ENCODE results near the gene P2RY4.
A peak's percentile ranks its signal among the peaks of the same experiment; 100 is the strongest.
"Not testable (repeated sequence)": the region's sequence is repeated elsewhere in the genome, so short reads cannot be mapped to it uniquely, and the experiment has no call there.

The P2RY4 gene

DNA sequence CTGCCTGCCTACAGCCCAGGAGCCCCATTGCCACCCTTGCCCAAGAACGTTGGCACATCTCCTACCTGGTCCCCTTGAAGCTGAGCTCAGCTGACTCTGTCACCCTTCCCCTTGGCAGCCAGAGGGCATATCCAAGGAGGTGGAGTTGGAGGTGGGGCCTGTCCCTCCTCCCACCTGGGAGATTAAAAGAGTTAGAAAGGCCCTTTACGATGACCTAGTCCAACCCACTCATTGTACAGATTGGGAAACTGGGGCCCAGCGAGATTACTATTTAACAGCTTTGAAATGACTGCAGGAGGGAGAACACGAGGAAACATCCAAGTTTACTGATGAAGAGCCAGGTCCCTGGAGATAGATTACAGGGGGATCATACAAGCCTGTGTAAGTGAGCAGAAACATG lies at the start of gene P2RY4:
TSS of gene P2RY4 (minus strand) at position 101 of the 400 bp plus-strand sequence. CDS start 580 bp downstream, outside the sequence.
- no peak for DNase-seq

DNA sequence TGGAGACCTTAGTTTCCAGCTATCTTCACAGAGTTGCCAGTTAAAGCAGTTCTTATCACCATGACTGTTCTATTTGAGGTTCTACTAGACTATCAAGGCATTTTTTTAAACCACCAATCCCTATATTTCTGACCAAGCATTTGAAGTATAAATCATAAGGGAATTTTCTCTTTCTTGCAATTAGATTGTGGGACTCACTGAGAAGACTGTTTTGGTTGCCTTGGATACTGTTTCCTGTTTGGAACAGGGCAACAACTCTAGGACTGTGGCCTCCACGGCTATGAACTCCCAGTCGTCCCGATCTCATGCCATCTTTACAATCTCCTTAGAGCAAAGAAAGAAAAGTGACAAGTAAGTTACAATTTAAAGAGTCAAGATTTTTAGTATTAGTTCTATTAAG lies 41.7 kb upstream of the P2RY4 start:
- DNase-seq: no peak

DNA sequence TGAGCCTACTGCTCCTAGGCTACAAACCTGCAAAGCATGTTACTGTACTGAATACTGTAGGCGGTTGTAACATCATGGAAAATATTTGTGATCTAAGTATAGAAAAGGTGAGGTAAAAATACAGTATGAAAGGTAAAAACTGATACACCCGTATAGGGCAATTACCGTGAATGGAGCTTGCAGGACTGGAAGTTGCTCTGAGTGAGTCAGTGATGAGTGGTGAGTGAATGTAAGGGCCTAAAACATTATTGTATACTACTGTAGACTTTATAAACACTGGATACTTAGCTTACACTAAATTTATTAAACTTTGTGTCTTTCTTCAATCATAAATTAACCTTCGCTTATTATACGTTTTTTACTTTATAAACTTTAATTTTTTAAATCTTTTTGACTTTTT lies 33.6 kb upstream of the P2RY4 start:
- DNase-seq: no peak

GRCh38 chrX:70292788-70293187 lies 32.8 kb upstream of the P2RY4 start:
- DNase-seq: no peak

DNA sequence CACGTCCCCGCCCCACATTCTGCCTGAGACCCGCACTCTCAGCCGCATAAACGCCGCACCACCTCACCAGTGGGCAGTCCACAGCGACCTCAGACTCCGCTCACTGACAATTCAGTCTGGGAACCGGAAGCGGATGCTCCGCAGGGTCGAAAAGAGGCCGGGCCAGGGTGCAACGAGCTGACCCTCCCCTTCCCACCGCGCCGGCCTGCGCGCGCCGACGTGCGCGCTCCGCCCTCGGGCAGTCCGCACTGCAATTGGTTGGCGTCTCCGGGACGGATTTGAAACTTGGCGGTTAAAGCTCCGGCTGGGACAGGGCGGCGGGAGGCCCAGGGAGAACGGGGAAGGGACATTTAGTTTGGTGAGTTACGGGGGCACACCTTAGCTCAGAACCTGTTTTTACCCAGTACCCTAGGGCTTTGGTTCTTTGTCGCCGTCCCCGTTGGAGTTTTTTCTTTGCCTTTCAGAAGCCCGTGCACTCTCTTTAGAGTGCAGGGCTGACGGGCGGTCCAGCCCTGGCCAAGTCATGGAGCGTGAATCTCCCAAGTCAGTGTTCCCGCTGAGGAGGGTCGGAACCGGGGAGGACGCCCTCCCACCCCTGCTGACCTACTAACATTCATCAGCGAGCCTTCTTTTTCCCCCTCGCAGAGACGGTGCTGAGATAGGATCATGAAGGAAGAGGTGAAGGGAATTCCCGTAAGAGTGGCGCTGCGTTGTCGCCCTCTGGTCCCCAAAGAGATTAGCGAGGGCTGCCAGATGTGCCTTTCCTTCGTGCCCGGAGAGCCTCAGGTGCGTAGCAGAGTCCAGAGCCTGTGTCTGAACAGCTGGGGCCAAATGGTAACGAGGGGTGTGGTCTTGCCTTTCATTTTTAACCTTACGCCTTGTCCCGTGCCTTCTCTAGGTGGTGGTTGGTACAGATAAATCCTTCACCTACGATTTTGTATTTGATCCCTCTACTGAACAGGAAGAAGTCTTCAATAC lies 30.1 kb upstream of the P2RY4 start, which contains the start of the genes KIF4A and PDZD11:
TSS of gene KIF4A (plus strand) at position 312 of the 978 bp plus-strand sequence. CDS start at position 667, 355 bp downstream.
TSS of gene PDZD11 (minus strand) at position 135 of the 978 bp plus-strand sequence. CDS start 586 bp downstream, outside the sequence.
- peak; percentile 64 for DNase-seq

DNA sequence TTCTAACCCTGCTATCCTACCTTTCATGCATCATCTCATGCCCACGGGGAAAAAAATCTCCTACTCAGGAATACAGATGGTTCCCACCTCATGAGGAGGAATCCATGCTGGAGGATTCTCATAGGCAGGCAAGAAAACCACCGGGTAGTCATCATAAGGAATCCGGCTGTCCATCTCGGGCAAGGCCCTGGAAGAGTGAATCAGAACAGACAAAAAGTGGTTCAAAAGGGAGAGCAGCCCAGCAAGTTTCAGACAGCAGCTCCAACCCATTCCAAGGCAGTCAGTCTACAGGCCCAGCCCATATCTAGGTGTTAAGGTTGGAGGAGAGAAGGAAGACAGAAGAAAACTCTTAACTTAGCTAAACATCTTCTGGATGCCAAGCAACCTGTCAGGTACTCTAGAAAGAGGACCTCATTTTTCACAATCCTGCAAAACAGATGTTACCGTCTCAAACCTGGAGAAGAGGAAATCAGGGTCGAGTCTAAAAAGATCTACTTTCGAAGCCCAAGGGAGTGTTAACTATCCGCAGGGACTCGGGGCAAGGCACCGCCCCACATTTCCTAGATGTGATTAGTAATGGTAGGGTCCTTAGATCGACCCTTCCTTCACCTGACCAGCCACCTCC lies 29.3 kb upstream of the P2RY4 start:
- no peak for DNase-seq

DNA sequence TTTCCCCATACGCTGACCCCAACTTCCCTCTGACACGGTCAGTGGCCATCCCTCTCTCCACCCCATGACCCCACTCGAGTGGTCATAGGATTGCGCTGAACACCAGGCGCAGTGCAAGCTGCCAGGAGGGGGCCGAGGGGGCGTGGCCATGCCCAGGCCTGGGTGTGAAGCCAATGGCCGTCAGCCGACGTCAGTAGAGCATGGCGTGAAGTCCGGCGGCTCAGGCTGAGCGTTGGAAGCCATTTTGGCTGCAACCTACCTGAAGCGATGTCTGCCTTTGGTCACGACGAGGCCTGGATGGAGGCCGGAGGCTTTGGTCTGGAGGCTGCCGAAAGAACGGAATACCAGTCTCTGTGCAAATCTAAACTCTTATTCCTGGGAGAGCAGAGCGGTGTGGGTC lies 21.9 kb upstream of the P2RY4 start, which contains the start of gene RAB41:
TSS of gene RAB41 (plus strand) at position 222 of the 400 bp plus-strand sequence. CDS start at position 268, 46 bp downstream.
- DNase-seq: no peak

DNA sequence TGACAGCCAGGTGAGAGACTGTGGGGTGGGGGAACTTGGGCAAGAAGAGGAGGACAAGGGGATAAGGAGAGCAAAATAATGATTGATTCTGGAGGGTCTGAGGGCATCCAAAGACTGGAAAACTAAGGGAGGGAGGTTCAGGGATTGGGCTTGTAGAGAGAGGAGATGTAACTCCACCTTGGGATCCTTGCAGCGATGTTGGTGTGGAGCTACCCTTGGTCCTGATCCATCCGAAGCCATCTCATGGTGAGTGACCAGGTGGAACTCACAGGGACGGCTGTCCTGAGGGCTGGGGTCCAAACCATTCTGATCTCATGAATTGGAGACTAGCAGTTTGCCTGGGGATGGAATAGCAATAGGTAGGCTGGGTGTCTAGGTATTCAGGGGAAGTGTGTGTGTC lies 20.6 kb upstream of the P2RY4 start:
- DNase-seq: no peak

DNA sequence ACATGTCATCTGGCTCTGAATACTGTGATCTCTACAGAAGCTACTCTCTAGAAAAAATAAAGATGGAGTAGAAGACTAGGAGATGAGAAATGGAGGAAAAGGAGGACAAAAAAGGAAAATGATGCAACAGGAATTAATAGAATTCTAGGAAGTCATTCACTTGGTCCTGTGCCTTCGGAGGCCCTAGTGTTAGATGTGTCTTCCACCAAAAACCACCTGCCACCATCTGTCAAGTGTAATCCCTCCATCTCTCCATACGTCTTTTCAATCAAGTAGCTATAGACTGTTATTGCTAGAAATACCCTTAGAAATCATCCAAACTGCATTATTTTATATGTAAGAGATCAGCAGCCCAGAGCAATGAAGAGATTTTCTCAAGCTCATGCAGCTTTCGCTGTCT lies 19.1 kb upstream of the P2RY4 start:
- no peak for DNase-seq

- not testable (repeated sequence) for DNase-seq
Observed at GRCh38 chrX:70274029-70274428, 14.0 kb upstream of the P2RY4 start.

GRCh38 chrX:70268034-70268433 lies 8.0 kb upstream of the P2RY4 start, which contains the start of gene ARR3:
Gene ARR3, plus strand, starts transcription at chrX:70268334. Its CDS starts 1,052 bp downstream, at chrX:70269386.
- no peak for DNase-seq

DNA sequence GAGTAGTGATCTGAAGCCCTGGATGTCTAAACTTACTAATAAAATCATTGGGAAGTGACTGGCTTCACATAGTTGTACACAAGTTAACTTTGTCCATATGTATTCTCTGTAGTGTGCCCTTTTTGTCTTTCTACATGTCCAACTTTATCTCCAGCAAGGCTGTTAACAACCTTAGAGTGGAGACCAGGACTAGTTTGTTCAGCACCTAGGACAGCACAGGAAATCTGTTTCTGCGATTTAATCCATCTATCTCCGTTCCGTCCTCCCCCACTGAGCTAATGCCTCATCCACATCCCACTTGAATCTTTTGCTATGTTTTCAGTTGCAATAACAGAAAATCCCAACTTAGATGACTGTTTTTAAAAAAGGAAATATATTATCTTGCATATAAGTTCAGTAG lies 4.8 kb upstream of the P2RY4 start:
- DNase-seq: no peak

DNA sequence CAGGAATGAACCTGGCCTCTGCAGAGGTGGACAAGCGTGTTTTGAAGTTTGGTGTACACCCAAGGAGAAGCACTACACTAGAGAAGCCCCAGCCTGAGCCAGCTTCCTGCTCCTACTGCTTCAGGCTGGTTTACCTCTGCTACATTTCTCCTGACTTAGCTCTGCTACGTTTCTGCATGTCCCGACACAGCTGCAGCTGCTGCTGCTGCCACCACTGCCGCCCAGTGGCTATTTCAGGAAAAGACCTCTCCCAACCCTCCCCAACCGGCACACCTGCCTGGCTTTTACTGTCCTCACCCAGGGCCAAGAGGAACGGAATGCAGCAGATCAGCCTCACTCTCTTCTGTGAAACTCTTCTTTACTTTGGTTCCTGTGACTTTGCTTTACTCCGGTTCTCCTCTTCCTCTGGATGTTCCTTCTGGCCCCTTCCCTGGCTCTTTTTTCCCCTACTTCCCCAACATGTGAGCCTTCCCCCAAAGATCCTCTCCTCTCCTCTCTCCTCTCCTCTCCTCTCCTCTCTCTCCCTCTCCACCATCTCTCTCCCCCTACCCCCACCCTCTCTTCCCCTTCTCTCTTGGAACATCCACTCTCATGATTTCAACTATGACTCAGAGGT lies 3.1 kb upstream of the P2RY4 start:
- peak; percentile 1 for DNase-seq

GRCh38 chrX:70257423-70258288 lies 2.3 kb downstream of the P2RY4 start:
- DNase-seq: no peak

GRCh38 chrX:70255452-70255851 lies 4.6 kb downstream of the P2RY4 start:
- no peak for DNase-seq

GRCh38 chrX:70254909-70255308 lies 5.1 kb downstream of the P2RY4 start:
- DNase-seq: no peak

GRCh38 chrX:70254063-70254400 lies 6.0 kb downstream of the P2RY4 start:
- no peak for DNase-seq

GRCh38 chrX:70253377-70254062 lies 6.5 kb downstream of the P2RY4 start:
- DNase-seq: no peak

- no peak for DNase-seq
Observed at GRCh38 chrX:70252491-70252890, 7.5 kb downstream of the P2RY4 start.

GRCh38 chrX:70247252-70247651 lies 12.8 kb downstream of the P2RY4 start:
- no peak for DNase-seq

DNA sequence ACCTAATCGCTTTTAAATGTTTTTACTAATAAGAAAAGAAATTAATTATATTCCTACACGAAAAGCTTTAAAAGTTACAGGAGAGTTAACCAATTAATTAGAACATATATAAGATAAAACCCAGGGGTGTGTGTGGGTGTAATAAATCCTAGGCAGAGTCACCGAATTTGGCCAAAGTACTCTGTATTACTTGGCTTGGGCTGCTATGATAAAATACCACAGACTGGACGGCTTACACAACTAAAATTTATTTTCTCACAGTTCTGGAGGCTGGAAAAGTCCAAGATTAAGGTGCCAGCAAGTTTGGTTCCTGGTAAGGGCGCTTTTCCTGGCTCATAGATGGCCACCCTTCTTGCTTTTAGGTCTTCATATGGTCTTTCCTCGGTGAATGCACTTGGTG lies 15.1 kb downstream of the P2RY4 start:
- no peak for DNase-seq

DNA sequence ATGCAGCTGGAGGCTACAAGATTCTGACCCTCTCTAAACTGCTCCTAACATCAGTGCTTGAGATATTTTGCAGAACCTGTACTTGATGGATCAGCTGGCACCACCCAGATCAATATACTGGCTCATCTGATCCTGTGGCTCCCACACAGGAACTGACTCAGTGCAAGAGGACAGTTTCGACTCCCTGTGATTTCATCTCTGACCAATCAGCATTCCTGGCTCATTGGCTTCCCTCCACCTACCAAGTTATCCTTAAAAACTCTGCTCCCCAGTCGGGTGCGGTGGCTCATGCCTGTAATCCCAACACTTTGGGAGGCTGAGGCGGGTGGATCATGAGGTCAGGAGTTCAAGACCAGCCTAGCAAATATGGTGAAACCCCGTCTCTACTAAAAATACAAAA lies 16.4 kb downstream of the P2RY4 start:
- DNase-seq: not testable (repeated sequence)

All from midbrain (tissue), 1 donor.